Ovary (tissue), 3 donors: ENCODE results near the gene BICD2.

ENCODE experiments used
- CTCF ChIP-seq, 3 donors: fragments of 450-650 bp in 2 of 3; fragments of 200-600 bp in 1 of 3; IDR thresholded peaks; one replicate each; pipeline versions ENCODE4 v1.5.1 to v1.8.0; 2016 to 2022; ENCODE audit warnings: antibody characterized with exemption in 3 of 3, mild to moderate bottlenecking in 1 of 3
- EP300 ChIP-seq: sonication (generic); formaldehyde crosslinking; IDR thresholded peaks from one replicate; pipeline ENCODE4 v1.6.1; 2017; ENCODE audit warnings: antibody characterized with exemption
- POLR2A ChIP-seq: fragments of 450-650 bp; IDR thresholded peaks from one replicate; pipeline ENCODE4 v1.6.1; 2017; ENCODE audit warnings: antibody characterized with exemption, mild to moderate bottlenecking, moderate library complexity
- donor health status: DM: no; HTN: no; CAD: no.

- TF ChIP-seq CTCF (IDR thresholded peaks at IDR 0.05) = no peak
- no peak for TF ChIP-seq POLR2A
- no peak for TF ChIP-seq EP300
Measured at GRCh38 chr9:92762196-92762595, 2.4 kb downstream of the BICD2 start.
